AG10803 (cell line): ENCODE results near the gene CCL24.
A peak's percentile ranks its signal among the peaks of the same experiment; 100 is the strongest.

Experiments
- DNase-seq: peaks from one replicate; pipeline ENCODE4 v3.0.0; 2010; ENCODE audit warnings: low read depth
- H3K4me3 ChIP-seq: 2 replicates; pipeline ENCODE4 v1.5.1; 2011; ENCODE audit warnings: mild to moderate bottlenecking, low read length, control low read depth
- TF ChIP-seq, protein P1 (sequence below): conservative IDR thresholded peaks from 2 replicates; pipeline ENCODE4 v1.5.1; 2011; ENCODE audit warnings: mild to moderate bottlenecking, low read length, control low read depth, inconsistent platforms

The CCL24 gene

DNA sequence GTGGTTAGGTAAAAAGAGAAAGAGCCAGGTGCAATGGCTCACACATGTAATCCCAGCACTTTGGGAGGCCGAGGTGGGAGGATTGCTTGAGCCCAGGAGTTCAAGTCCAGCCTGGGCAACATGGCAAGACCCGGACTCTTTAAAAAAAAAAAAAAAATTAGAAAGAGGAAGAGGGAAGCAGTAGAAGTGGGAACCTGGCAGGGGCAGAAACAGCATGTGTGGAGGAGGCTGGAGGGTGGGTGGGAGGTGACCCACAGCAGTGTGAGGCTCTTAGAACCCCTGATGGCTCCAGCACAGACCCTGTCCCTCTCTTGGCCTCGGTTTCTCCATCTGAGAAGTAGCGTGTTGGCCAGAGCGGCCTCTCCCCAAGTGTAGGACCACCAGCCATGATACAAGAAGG, 4.9 kb upstream of the CCL24 start:
- TF ChIP-seq, protein P1, sequence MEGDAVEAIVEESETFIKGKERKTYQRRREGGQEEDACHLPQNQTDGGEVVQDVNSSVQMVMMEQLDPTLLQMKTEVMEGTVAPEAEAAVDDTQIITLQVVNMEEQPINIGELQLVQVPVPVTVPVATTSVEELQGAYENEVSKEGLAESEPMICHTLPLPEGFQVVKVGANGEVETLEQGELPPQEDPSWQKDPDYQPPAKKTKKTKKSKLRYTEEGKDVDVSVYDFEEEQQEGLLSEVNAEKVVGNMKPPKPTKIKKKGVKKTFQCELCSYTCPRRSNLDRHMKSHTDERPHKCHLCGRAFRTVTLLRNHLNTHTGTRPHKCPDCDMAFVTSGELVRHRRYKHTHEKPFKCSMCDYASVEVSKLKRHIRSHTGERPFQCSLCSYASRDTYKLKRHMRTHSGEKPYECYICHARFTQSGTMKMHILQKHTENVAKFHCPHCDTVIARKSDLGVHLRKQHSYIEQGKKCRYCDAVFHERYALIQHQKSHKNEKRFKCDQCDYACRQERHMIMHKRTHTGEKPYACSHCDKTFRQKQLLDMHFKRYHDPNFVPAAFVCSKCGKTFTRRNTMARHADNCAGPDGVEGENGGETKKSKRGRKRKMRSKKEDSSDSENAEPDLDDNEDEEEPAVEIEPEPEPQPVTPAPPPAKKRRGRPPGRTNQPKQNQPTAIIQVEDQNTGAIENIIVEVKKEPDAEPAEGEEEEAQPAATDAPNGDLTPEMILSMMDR: no peak
- DNase-seq: no peak

GRCh38 chr7:75817116-75817515, 3.5 kb upstream of the CCL24 start:
- DNase-seq: no peak
- TF ChIP-seq, protein P1: no peak
- H3K4me3 ChIP-seq: no peak overlapping the region

More for the DNA sequence above, 4.9 kb upstream of the CCL24 start:
- H3K4me3 ChIP-seq: no peak overlapping the region

- DNase-seq: no peak
- no peak overlapping the region for H3K4me3 ChIP-seq
- TF ChIP-seq, protein P1: no peak
These were observed 1.9 kb upstream of the CCL24 start for GRCh38 chr7:75815418-75816064.

DNA sequence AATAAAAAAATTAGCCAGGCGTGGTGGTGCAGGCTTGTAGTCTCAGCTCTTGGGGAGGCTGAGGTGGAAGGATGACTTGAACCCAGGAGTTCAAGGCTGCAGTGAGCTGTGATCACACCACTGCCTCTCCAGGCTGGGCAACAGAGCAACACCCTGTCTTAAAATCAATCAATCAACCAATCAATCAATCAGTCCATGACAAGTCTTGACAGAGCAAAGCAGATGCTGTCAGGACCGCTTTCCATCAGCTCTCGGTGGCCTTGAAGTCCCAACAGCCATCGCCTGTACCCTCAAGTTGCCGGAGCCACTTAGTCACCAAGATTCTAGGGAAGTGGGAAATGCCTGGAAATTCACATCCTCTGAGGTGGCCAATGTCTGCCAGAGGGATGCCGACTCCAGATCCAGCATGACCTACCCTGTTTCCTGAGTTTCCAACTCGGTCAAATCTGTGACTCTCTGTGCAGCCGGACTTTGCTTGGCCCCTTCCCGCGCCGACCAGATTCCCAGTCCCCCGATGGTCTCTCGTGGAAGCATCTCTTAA, 871 bp upstream of the CCL24 start:
- no peak overlapping the region for H3K4me3 ChIP-seq
- DNase-seq: peak; percentile 32
- TF ChIP-seq, protein P1: no peak

- no peak overlapping the region for H3K4me3 ChIP-seq
- TF ChIP-seq, protein P1: no peak
- peak; percentile 26 for DNase-seq
These were observed 522 bp downstream of the CCL24 start for GRCh38 chr7:75813084-75813483.

DNA sequence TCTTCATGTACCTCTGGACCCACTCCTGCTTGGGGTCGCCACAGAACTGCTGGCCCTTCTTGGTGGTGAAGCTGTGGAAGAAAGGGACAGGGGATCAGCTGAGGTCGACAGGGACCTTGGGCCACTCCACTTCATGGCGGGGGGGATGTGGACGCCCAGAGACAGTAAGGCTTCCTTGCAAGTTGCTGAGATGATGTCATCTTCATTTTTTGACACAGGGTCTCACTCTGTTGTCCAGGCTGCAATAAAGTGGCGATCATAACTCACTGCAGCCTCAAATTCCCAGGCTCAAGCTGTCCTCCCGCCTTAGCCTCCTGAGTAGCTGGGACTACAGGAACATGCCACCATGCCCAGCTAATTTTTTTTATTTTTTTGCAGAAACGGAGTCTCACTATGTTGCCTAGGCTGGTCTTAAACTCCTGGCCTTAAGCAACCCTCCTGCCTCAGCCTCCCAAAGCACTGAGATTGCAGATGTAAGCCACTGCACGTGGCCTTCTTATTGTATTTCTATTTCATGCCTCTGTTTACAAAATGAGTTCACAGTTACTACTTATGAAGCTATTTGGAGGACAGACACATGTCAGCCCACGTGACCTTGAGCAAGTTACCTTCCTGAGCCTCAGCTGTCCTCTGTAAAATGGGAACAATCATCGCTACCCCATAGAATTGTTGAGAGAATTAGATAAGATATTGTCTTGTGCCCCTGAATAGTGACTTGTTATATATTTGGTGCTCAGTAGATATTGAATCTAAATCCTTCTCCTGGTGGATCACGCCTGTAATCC, 1.5 kb downstream of the CCL24 start:
- TF ChIP-seq, protein P1: no peak
- DNase-seq: no peak
- no peak overlapping the region for H3K4me3 ChIP-seq
